Neural cell (in vitro differentiated cells): Measurements from ENCODE around the gene ANXA10. TPM values are rescaled to one million over a fixed set of nuclear protein-coding genes. Genes with fewer than 3 reads are reported as not detected.

Experiments used
- H2AFZ ChIP-seq: fragments of 200-600, 300-800 bp; sonication (generic), shearing (Covaris generic); 2 replicates; pipeline ENCODE4 v1.6.0; 2014; ENCODE audit warnings: low read depth, mild to moderate bottlenecking, antibody characterized with exemption, low read length, moderate library complexity
- H3F3A ChIP-seq: fragments of 200-600 bp; shearing (Covaris generic); 2 replicates; pipeline ENCODE4 v1.6.1; 2016; ENCODE audit warnings: mild to moderate bottlenecking, moderate library complexity, mixed read lengths, antibody characterized with exemption, low read length; ENCODE audit not compliant: insufficient read depth, poor library complexity, severe bottlenecking
- H3K27ac ChIP-seq: fragments of 200-600, 300-800 bp; sonication (generic), shearing (Covaris generic); 2 replicates; pipeline ENCODE4 v1.5.1; 2014; ENCODE audit warnings: mild to moderate bottlenecking, low read length, moderate library complexity
- H3K27me3 ChIP-seq: fragments of 300-800, 200-600 bp; sonication (generic), shearing (Covaris generic); 2 replicates; pipeline ENCODE4 v1.6.0; 2014; ENCODE audit warnings: mild to moderate bottlenecking, low read depth, low read length, moderate library complexity; ENCODE audit not compliant: insufficient read depth
- H3K36me3 ChIP-seq: fragments of 300-800, 200-600 bp; sonication (generic), shearing (Covaris generic); 2 replicates; pipeline ENCODE4 v1.5.1; 2014; ENCODE audit warnings: mild to moderate bottlenecking, antibody characterized with exemption, low read length, moderate library complexity; ENCODE audit not compliant: insufficient read depth
- H3K4me2 ChIP-seq: fragments of 300-800, 200-600 bp; sonication (generic), shearing (Covaris generic); 2 replicates; pipeline ENCODE4 v1.6.0; 2014; ENCODE audit warnings: mild to moderate bottlenecking, low read length
- H3K4me3 ChIP-seq: fragments of 300-800, 200-600 bp; sonication (generic), shearing (Covaris generic); 2 replicates; pipeline ENCODE4 v1.5.1; 2014; ENCODE audit warnings: mild to moderate bottlenecking, low read length, moderate library complexity
- H3K79me2 ChIP-seq: fragments of 200-600 bp; shearing (Covaris generic); replicated peaks from 2 replicates; pipeline ENCODE4 v1.6.0; 2014; ENCODE audit warnings: mild to moderate bottlenecking, low read length, moderate library complexity; ENCODE audit not compliant: insufficient read depth
- H3K9ac ChIP-seq: fragments of 300-800, 200-600 bp; sonication (generic), shearing (Covaris generic); 2 replicates; pipeline ENCODE4 v1.6.1; 2016; ENCODE audit warnings: mild to moderate bottlenecking, low read length, mixed read lengths
- H3K9me2 ChIP-seq: fragments of 200-600 bp; shearing (Covaris generic); 2 replicates; pipeline ENCODE4 v1.6.1; 2016; ENCODE audit warnings: mild to moderate bottlenecking, low read length, mixed read lengths; ENCODE audit not compliant: insufficient read depth
- H3K9me3 ChIP-seq: fragments of 200-600, 300-800 bp; sonication (generic), shearing (Covaris generic); 2 replicates; pipeline ENCODE4 v1.6.1; 2016; ENCODE audit warnings: mild to moderate bottlenecking, mixed run types, low read length, moderate library complexity, mixed read lengths
- H4K20me1 ChIP-seq: fragments of 200-600 bp; shearing (Covaris generic); 2 replicates; pipeline ENCODE4 v1.6.1; 2016; ENCODE audit warnings: mild to moderate bottlenecking, mixed run types; ENCODE audit not compliant: insufficient read depth
- EP300 ChIP-seq: fragments of 450-650 bp; conservative IDR thresholded peaks from 2 replicates; pipeline ENCODE4 v1.6.1; 2014; ENCODE audit warnings: antibody characterized with exemption, mild to moderate bottlenecking, moderate library complexity; ENCODE audit not compliant: poor library complexity, severe bottlenecking
- EZH2 ChIP-seq: fragments of 200-600, 300-800 bp; shearing (Covaris generic), sonication (generic); IDR thresholded peaks from 2 replicates; pipeline ENCODE4 v1.6.1; 2014; ENCODE audit warnings: antibody characterized with exemption, low read length, borderline replicate concordance, mild to moderate bottlenecking; ENCODE audit not compliant: insufficient read depth, poor library complexity, severe bottlenecking
- MXI1 ChIP-seq: fragments of 450-650 bp; conservative IDR thresholded peaks from 2 replicates; pipeline ENCODE4 v1.6.1; 2014; ENCODE audit warnings: antibody characterized with exemption, mild to moderate bottlenecking; ENCODE audit not compliant: poor library complexity, severe bottlenecking
- POLR2AphosphoS5 ChIP-seq: IDR thresholded peaks from 2 replicates; pipeline ENCODE4 v1.6.1; 2012
- RAD21 ChIP-seq: fragments of 450-650 bp; conservative IDR thresholded peaks from 2 replicates; pipeline ENCODE4 v1.6.1; 2014; ENCODE audit warnings: antibody characterized with exemption, mild to moderate bottlenecking, moderate library complexity
- SMC3 ChIP-seq: fragments of 450-650 bp; conservative IDR thresholded peaks from 2 replicates; pipeline ENCODE4 v1.6.1; 2014; ENCODE audit warnings: antibody characterized with exemption, mild to moderate bottlenecking, moderate library complexity; ENCODE audit not compliant: poor library complexity
- TAF1 ChIP-seq: IDR thresholded peaks from 2 replicates; pipeline ENCODE4 v1.6.1; 2012; ENCODE audit warnings: low read depth
- polyA minus RNA-seq: library from RNA; depleted of rRNA, polyadenylated mRNA; stranded (reverse); fragments of >200 nt; gene quantifications from 2 replicates; pipeline ENCODE4 v1.2.3, GENCODE V29; 2014
- polyA plus RNA-seq: library from polyadenylated mRNA; depleted of rRNA; stranded (reverse); fragments of >200 nt; gene quantifications from 2 replicates; pipeline ENCODE4 v1.2.3, GENCODE V29; 2014
- TF ChIP-seq, protein P1 (sequence below): fragments of 450-650 bp; IDR thresholded peaks from 2 replicates; pipeline ENCODE4 v1.5.1; 2014; ENCODE audit warnings: antibody characterized with exemption, mild to moderate bottlenecking, moderate library complexity; ENCODE audit not compliant: poor library complexity, severe bottlenecking
- TF ChIP-seq, protein P2 (sequence below): IDR thresholded peaks from 2 replicates; pipeline ENCODE4 v1.6.1; 2012; ENCODE audit warnings: borderline replicate concordance

The ANXA10 gene, protein sequence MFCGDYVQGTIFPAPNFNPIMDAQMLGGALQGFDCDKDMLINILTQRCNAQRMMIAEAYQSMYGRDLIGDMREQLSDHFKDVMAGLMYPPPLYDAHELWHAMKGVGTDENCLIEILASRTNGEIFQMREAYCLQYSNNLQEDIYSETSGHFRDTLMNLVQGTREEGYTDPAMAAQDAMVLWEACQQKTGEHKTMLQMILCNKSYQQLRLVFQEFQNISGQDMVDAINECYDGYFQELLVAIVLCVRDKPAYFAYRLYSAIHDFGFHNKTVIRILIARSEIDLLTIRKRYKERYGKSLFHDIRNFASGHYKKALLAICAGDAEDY
- not detected in 2 replicates for polyA plus RNA-seq
- polyA minus RNA-seq = not detected in 2 replicates

DNA sequence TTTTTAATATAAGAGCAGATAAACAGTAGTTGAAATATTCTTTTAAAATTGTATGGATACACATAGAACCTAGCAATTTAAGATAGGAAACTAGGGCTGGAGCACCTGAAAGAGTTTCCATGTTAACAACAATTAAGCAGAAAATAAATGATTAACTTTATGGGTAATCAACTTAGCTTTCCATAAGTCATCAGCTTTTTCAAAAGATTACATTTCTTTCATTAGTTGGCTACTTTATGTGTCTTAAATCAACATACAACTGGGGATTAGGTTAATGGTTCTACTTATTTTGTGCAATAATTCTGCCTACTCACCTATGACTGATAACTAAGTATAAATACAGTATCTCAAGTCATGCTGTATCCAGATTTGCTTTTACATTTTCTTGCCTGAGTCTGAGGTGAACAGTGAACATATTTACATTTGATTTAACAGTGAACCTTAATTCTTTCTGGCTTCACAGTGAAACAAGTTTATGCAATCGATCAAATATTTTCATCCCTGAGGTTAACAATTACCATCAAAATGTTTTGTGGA, at the start of gene ANXA10:
Gene ANXA10, plus strand, starts transcription at position 362 of the 537 bp plus-strand sequence. Its CDS starts 164 bp downstream, at position 526.
- Histone ChIP-seq H4K20me1 (no peaks in the 10 kb centered on the region), H3K9ac (no peak within 1 kb of the TSS), H3K4me3 (no peak within 1 kb of the TSS), H3K27ac (no peak within 1 kb of the TSS), H3K79me2 (no peaks in the 10 kb centered on the region), H3K36me3 (no peaks in the 10 kb centered on the region), H3K4me2 (no peak within 1 kb of the TSS), H2AFZ (no peak within 1 kb of the TSS), H3K9me3 (peaks cover 5% of the 10 kb centered on the region), H3K27me3 (no peaks in the 10 kb centered on the region), H3F3A (no peaks in the 10 kb centered on the region), H3K9me2 (no peaks in the 10 kb centered on the region)
- TF ChIP-seq POLR2AphosphoS5 = no peak
- TF ChIP-seq SMC3 = no peak
- TF ChIP-seq MXI1 = no peak
- no peak for TF ChIP-seq EP300
- TF ChIP-seq TAF1 = no peak
- TF ChIP-seq RAD21 = no peak
- TF ChIP-seq, protein P1, sequence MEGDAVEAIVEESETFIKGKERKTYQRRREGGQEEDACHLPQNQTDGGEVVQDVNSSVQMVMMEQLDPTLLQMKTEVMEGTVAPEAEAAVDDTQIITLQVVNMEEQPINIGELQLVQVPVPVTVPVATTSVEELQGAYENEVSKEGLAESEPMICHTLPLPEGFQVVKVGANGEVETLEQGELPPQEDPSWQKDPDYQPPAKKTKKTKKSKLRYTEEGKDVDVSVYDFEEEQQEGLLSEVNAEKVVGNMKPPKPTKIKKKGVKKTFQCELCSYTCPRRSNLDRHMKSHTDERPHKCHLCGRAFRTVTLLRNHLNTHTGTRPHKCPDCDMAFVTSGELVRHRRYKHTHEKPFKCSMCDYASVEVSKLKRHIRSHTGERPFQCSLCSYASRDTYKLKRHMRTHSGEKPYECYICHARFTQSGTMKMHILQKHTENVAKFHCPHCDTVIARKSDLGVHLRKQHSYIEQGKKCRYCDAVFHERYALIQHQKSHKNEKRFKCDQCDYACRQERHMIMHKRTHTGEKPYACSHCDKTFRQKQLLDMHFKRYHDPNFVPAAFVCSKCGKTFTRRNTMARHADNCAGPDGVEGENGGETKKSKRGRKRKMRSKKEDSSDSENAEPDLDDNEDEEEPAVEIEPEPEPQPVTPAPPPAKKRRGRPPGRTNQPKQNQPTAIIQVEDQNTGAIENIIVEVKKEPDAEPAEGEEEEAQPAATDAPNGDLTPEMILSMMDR = no peak
- TF ChIP-seq, protein P2, sequence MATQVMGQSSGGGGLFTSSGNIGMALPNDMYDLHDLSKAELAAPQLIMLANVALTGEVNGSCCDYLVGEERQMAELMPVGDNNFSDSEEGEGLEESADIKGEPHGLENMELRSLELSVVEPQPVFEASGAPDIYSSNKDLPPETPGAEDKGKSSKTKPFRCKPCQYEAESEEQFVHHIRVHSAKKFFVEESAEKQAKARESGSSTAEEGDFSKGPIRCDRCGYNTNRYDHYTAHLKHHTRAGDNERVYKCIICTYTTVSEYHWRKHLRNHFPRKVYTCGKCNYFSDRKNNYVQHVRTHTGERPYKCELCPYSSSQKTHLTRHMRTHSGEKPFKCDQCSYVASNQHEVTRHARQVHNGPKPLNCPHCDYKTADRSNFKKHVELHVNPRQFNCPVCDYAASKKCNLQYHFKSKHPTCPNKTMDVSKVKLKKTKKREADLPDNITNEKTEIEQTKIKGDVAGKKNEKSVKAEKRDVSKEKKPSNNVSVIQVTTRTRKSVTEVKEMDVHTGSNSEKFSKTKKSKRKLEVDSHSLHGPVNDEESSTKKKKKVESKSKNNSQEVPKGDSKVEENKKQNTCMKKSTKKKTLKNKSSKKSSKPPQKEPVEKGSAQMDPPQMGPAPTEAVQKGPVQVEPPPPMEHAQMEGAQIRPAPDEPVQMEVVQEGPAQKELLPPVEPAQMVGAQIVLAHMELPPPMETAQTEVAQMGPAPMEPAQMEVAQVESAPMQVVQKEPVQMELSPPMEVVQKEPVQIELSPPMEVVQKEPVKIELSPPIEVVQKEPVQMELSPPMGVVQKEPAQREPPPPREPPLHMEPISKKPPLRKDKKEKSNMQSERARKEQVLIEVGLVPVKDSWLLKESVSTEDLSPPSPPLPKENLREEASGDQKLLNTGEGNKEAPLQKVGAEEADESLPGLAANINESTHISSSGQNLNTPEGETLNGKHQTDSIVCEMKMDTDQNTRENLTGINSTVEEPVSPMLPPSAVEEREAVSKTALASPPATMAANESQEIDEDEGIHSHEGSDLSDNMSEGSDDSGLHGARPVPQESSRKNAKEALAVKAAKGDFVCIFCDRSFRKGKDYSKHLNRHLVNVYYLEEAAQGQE = no peak
- no peak for TF ChIP-seq EZH2

DNA sequence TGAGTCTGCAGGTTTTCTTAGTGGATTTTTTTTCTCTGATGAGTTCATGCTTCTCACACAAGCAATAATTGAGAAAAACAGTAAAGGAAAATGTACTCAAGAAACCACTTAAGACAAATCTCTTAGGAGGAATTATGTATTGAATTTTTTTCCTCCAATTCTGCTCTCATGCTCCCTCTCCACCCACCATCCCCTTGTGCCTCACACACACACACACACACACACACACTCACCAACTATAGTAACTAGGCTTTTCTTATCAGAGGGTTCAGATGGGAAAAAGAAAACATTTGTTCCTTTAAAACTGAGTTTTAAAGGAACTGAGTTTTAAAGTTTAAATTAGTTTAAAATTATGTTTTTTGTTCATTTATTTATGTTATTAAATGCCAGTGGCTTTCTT, 47.0 kb upstream of the ANXA10 start:
- Histone ChIP-seq H3K9ac (no peak overlapping the region), H3K36me3 (no peaks in the 10 kb centered on the region), H3K9me3 (no peaks in the 10 kb centered on the region), H3K9me2 (no peaks in the 10 kb centered on the region), H3F3A (no peaks in the 10 kb centered on the region), H2AFZ (no peak overlapping the region), H4K20me1 (no peaks in the 10 kb centered on the region), H3K27me3 (no peaks in the 10 kb centered on the region), H3K4me2 (no peak overlapping the region), H3K27ac (no peak overlapping the region), H3K79me2 (no peaks in the 10 kb centered on the region), H3K4me3 (no peak overlapping the region)
- no peak for TF ChIP-seq EZH2
